ENCODE data around the gene PRDM8.

Gene PRDM8

GRCh38 chr4:80206111-80206510 lies 8.8 kb downstream of the PRDM8 start:
- Mint-ChIP-seq H3K4me1 (peaks cover 16% of the 10 kb centered on the region), H3K27me3 (ENCODE audit: low read depth) (peaks cover 94% of the 10 kb centered on the region)

GRCh38 chr4:80206521-80207171 lies 9.3 kb downstream of the PRDM8 start:
- Mint-ChIP-seq H3K27ac (no peak overlapping the region), H3K4me1 (peaks cover 10% of the 10 kb centered on the region), H3K9me3 (peaks cover 6% of the 10 kb centered on the region), H3K36me3 (ENCODE audit: low read depth) (no peaks in the 10 kb centered on the region), H3K27me3 (ENCODE audit: low read depth) (peaks cover 94% of the 10 kb centered on the region), H3K4me3 (peak overlapping the region in 1 of 3 experiments; percentile 29)
- TF ChIP-seq CTCF (IDR thresholded peaks at IDR 0.05; ENCODE audit: unreplicated experiment in 3 of 3): no peak

More at GRCh38 chr4:80206111-80206510, 8.8 kb downstream of the PRDM8 start:
- peaks cover 6% of the 10 kb centered on the region for H3K9me3 Mint-ChIP-seq
- H3K36me3 Mint-ChIP-seq (ENCODE audit: low read depth): no peaks in the 10 kb centered on the region
- no peak overlapping the region for H3K4me3 Mint-ChIP-seq
- TF ChIP-seq CTCF (IDR thresholded peaks at IDR 0.05; ENCODE audit: unreplicated experiment in 3 of 3): no peak
- no peak overlapping the region for H3K27ac Mint-ChIP-seq

GRCh38 chr4:80207172-80207583 lies 9.9 kb downstream of the PRDM8 start:
- Mint-ChIP-seq H3K27ac (no peak overlapping the region), H3K4me1 (peaks cover 9% of the 10 kb centered on the region), H3K27me3 (ENCODE audit: low read depth) (peaks cover 93% of the 10 kb centered on the region), H3K9me3 (peaks cover 6% of the 10 kb centered on the region), H3K4me3 (peak overlapping the region; percentile 29 to 40 (median 29)), H3K36me3 (ENCODE audit: low read depth) (no peaks in the 10 kb centered on the region)
- no peak for TF ChIP-seq CTCF (IDR thresholded peaks at IDR 0.05; ENCODE audit: unreplicated experiment in 3 of 3)

- Mint-ChIP-seq H3K27ac (no peak overlapping the region), H3K27me3 (ENCODE audit: low read depth) (peaks cover 94% of the 10 kb centered on the region), H3K4me1 (peaks cover 9% of the 10 kb centered on the region), H3K4me3 (peak overlapping the region; percentile 9 to 63 (median 29)), H3K36me3 (ENCODE audit: low read depth) (no peaks in the 10 kb centered on the region), H3K9me3 (peaks cover 6% of the 10 kb centered on the region)
- no peak for TF ChIP-seq CTCF (IDR thresholded peaks at IDR 0.05; ENCODE audit: unreplicated experiment in 3 of 3)
These were observed 10.4 kb downstream of the PRDM8 start for GRCh38 chr4:80207664-80208063.

GRCh38 chr4:80208610-80209339 lies 11.5 kb downstream of the PRDM8 start:
- peaks cover 9% of the 10 kb centered on the region for H3K4me1 Mint-ChIP-seq
- H3K36me3 Mint-ChIP-seq (ENCODE audit: low read depth): no peaks in the 10 kb centered on the region
- H3K9me3 Mint-ChIP-seq: peaks cover 6% of the 10 kb centered on the region
- TF ChIP-seq CTCF (IDR thresholded peaks at IDR 0.05; ENCODE audit: unreplicated experiment in 3 of 3): no peak
- peaks cover 95% of the 10 kb centered on the region for H3K27me3 Mint-ChIP-seq (ENCODE audit: low read depth)
- H3K4me3 Mint-ChIP-seq: no peak overlapping the region
- no peak overlapping the region for H3K27ac Mint-ChIP-seq

Measured in nephron (organoid).